ENCODE data around the gene DDX10.

DNA sequence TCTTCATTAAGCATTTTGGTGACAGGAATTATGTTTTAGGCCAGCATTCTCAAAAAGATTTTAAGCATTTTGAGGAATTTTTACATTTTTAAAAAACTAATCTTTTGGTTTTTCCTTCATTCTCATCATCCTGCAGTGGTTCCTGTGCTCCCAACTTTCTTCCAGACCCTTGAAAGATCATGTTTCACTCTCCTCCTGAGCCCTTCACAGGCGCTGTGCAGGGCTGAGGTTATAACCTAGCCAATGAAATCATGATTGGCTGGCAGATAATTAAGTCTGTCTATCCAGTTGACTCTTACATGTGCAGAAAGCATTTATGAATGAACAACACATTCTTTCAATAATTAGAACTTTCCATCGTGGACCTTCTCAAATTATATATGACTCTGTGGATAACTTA, 226.3 kb downstream of the DDX10 start:
- TF ChIP-seq POLR2AphosphoS5 (IDR thresholded peaks at IDR 0.05; ENCODE audit: borderline replicate concordance, low read depth, low read length) (no peak), EZH2 (IDR thresholded peaks at IDR 0.05) (no peak), FOXP2 (optimal IDR thresholded peaks at IDR 0.05; ENCODE audit: control extremely low read depth, extremely low read length, insufficient read depth) (no peak)
